ENCODE data around the gene SAMD8.

DNA sequence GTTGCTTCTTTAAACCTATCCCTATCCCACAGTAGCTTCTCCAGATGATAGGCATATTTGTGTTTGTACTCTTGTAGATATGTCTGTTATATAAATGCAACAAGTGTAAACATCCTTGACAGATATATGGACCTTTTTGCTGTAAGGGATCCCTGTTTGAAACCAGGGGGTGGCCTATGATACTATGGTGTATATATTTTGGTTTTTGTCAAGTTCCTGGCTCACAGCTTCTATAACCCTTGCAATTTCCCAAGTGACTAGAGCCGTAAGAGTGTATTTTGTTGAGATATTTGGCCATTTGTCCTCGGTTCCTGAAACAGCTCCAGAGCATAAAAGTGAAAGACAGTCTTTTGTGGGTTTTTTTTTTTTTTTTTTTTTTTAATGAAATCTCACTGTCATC lies 114.6 kb downstream of the SAMD8 start:
- TF ChIP-seq, protein P1, sequence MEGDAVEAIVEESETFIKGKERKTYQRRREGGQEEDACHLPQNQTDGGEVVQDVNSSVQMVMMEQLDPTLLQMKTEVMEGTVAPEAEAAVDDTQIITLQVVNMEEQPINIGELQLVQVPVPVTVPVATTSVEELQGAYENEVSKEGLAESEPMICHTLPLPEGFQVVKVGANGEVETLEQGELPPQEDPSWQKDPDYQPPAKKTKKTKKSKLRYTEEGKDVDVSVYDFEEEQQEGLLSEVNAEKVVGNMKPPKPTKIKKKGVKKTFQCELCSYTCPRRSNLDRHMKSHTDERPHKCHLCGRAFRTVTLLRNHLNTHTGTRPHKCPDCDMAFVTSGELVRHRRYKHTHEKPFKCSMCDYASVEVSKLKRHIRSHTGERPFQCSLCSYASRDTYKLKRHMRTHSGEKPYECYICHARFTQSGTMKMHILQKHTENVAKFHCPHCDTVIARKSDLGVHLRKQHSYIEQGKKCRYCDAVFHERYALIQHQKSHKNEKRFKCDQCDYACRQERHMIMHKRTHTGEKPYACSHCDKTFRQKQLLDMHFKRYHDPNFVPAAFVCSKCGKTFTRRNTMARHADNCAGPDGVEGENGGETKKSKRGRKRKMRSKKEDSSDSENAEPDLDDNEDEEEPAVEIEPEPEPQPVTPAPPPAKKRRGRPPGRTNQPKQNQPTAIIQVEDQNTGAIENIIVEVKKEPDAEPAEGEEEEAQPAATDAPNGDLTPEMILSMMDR (IDR thresholded peaks at IDR 0.05): no peak
- no peak for TF ChIP-seq POLR2A (IDR thresholded peaks at IDR 0.05; ENCODE audit: low read depth)
- no peak for TF ChIP-seq POLR2AphosphoS5 (IDR thresholded peaks at IDR 0.05)
- TF ChIP-seq EP300 (IDR thresholded peaks at IDR 0.05): no peak

All from esophagus muscularis mucosa (tissue), 4 donors.